GM08714 (cell line): Measurements from ENCODE around the gene POLR1B.
"Not testable (repeated sequence)": the region's sequence is repeated elsewhere in the genome, so short reads cannot be mapped to it uniquely, and the experiment has no call there.

ENCODE experiments used
- H3K4me3 ChIP-seq: fragments of 200-500 bp; sonication (Bioruptor generic); 2 replicates; pipeline ENCODE4 v1.5.1; 2014; ENCODE audit warnings: mild to moderate bottlenecking, low read length, inconsistent platforms
- ZNF274 ChIP-seq: IDR thresholded peaks from 2 replicates; pipeline ENCODE4 v1.6.1; 2012; ENCODE audit warnings: mild to moderate bottlenecking, low read depth, low read length

POLR1B gene

GRCh38 chr2:112542123-112542983, at the start of gene POLR1B:
Gene POLR1B (plus strand): TSS chr2:112542465. CDS start chr2:112542495, 30 bp downstream.
- no peak for TF ChIP-seq ZNF274
- peak within 1 kb of the TSS; percentile 97 for H3K4me3 ChIP-seq

- H3K4me3 ChIP-seq, result no peak overlapping the region
- no peak for TF ChIP-seq ZNF274
Observed at GRCh38 chr2:112493048-112493447, 49.2 kb upstream of the POLR1B start.

GRCh38 chr2:112493858-112494648, 48.2 kb upstream of the POLR1B start:
- no peak for TF ChIP-seq ZNF274
- H3K4me3 ChIP-seq, result no peak overlapping the region

GRCh38 chr2:112494828-112495227, 47.4 kb upstream of the POLR1B start:
- no peak overlapping the region for H3K4me3 ChIP-seq
- TF ChIP-seq ZNF274, result no peak

GRCh38 chr2:112495878-112496277, 46.4 kb upstream of the POLR1B start:
- H3K4me3 ChIP-seq, result not testable (repeated sequence)

GRCh38 chr2:112500850-112501484, 41.3 kb upstream of the POLR1B start:
- not testable (repeated sequence) for H3K4me3 ChIP-seq

GRCh38 chr2:112509239-112509998, 32.8 kb upstream of the POLR1B start:
- H3K4me3 ChIP-seq, result not testable (repeated sequence)

GRCh38 chr2:112516801-112517200, 25.5 kb upstream of the POLR1B start:
- H3K4me3 ChIP-seq, result no peak overlapping the region
- TF ChIP-seq ZNF274, result no peak

- no peak overlapping the region for H3K4me3 ChIP-seq
- TF ChIP-seq ZNF274, result no peak
Observed at GRCh38 chr2:112518807-112519206, 23.5 kb upstream of the POLR1B start.

- TF ChIP-seq ZNF274, result no peak
- no peak overlapping the region for H3K4me3 ChIP-seq
Observed at GRCh38 chr2:112519506-112519905, 22.8 kb upstream of the POLR1B start.

GRCh38 chr2:112520234-112520783, 22.0 kb upstream of the POLR1B start:
- no peak for TF ChIP-seq ZNF274
- H3K4me3 ChIP-seq, result no peak overlapping the region

- TF ChIP-seq ZNF274, result no peak
Observed at GRCh38 chr2:112523291-112523777, 18.9 kb upstream of the POLR1B start.

GRCh38 chr2:112524276-112524675, 18.0 kb upstream of the POLR1B start:
- H3K4me3 ChIP-seq, result not testable (repeated sequence)

More at GRCh38 chr2:112523291-112523777, 18.9 kb upstream of the POLR1B start:
- H3K4me3 ChIP-seq, result no peak overlapping the region

- TF ChIP-seq ZNF274, result no peak
- no peak overlapping the region for H3K4me3 ChIP-seq
Observed at GRCh38 chr2:112528541-112528940, 13.7 kb upstream of the POLR1B start.
